K562 (cell line): Measurements from ENCODE around the gene COL6A1. TPM values are rescaled to one million over a fixed set of nuclear protein-coding genes. Genes with fewer than 3 reads are reported as not detected.

Source experiments
- ARID2 ChIP-seq: fragments of 450-650 bp; IDR thresholded peaks from 2 replicates; pipeline ENCODE4 v1.6.1; 2017; ENCODE audit warnings: antibody characterized with exemption, mild to moderate bottlenecking
- E2F1 ChIP-seq: sonication (generic); formaldehyde crosslinking; IDR thresholded peaks from 2 replicates; pipeline ENCODE4 v1.8.1; 2023; ENCODE audit warnings: mild to moderate bottlenecking, missing genetic modification reagents, moderate library complexity
- ELK1 ChIP-seq: sonication (generic); formaldehyde crosslinking; IDR thresholded peaks from 2 replicates; pipeline ENCODE4 v1.8.1; 2022; ENCODE audit warnings: missing genetic modification reagents
- EZH2 ChIP-seq: IDR thresholded peaks from 2 replicates; pipeline ENCODE4 v1.6.1; 2012; ENCODE audit warnings: low read depth, mild to moderate bottlenecking, inconsistent platforms, low read length, borderline replicate concordance
- HIVEP1 ChIP-seq: fragments of 250-450 bp; sonication (Bioruptor Pico); IDR thresholded peaks from 2 replicates; pipeline ENCODE4 v1.4.0; 2020; ENCODE audit warnings: mild to moderate bottlenecking
- JUN ChIP-seq, 2 experiments: sonication (generic) in 1 of 2; formaldehyde crosslinking in 1 of 2; IDR thresholded peaks; 2 replicates each; pipeline versions ENCODE4 v1.6.1 to v1.8.0; 2012 to 2022; ENCODE audit warnings: borderline replicate concordance in 2 of 2, mild to moderate bottlenecking in 2 of 2, improper control_type of control experiment in 1 of 2, low read depth in 1 of 2, low read length in 1 of 2, missing genetic modification reagents in 1 of 2
- NRF1 ChIP-seq, 2 experiments: fragments of 450-650 bp; IDR thresholded peaks in 1 of 2; conservative IDR thresholded peaks in 1 of 2; 2 replicates each; pipeline ENCODE4 v1.6.1; 2014; ENCODE audit warnings: mild to moderate bottlenecking in 2 of 2
- POLR2A ChIP-seq: fragments of 450-650 bp; conservative IDR thresholded peaks from 2 replicates; pipeline ENCODE4 v1.6.1; 2016
- RHOXF2B ChIP-seq: fragments of 250-450 bp; sonication (Bioruptor Pico); conservative IDR thresholded peaks from 2 replicates; pipeline ENCODE4 v1.5.1; 2021
- SRSF9 ChIP-seq: fragments of 200-400 bp; formaldehyde crosslinking; IDR thresholded peaks from 2 replicates; pipeline ENCODE4 v1.6.1; 2017; ENCODE audit warnings: low read depth, low read length, borderline replicate concordance
- USF2 ChIP-seq: sonication (generic); formaldehyde crosslinking; IDR thresholded peaks from 2 replicates; pipeline ENCODE4 v1.5.0; 2020; ENCODE audit warnings: missing genetic modification reagents
- ZEB2 ChIP-seq: fragments of 450-650 bp; IDR thresholded peaks from 2 replicates; pipeline ENCODE4 v1.6.1; 2016
- ZFP1 ChIP-seq: fragments of 450-650 bp; formaldehyde crosslinking; IDR thresholded peaks from 2 replicates; pipeline ENCODE4 v1.4.0; 2020; ENCODE audit warnings: mild to moderate bottlenecking, mixed read lengths
- ZNF445 ChIP-seq: fragments of 250-450 bp; sonication (Bioruptor Pico); IDR thresholded peaks from 2 replicates; pipeline ENCODE4 v1.4.0; 2020; ENCODE audit warnings: low read depth, mild to moderate bottlenecking, moderate library complexity
- polyA plus RNA-seq, 8 experiments: library from polyadenylated mRNA; depleted of rRNA in 4 of 8; stranded (reverse) in 5 of 8; unstranded in 3 of 8; fragments of >200 nt; fragmentation: Nextera tagmentation in 2 of 8; fragmentation: Illumina TruSeq in 1 of 8; extraction: Ambion mirVana in 2 of 8; extraction: Trizol in 1 of 8; gene quantifications; 2 replicates each; pipeline versions ENCODE4 v1.2.1 to v1.2.3, GENCODE V29; 2011 to 2014; ENCODE audit warnings: inconsistent platforms in 1 of 8, missing spikeins in 1 of 8
- total RNA-seq, 7 experiments: library from RNA; depleted of rRNA in 6 of 7; stranded (reverse); fragments of >200 nt in 6 of 7; fragmentation: Illumina TruSeq in 2 of 7; extraction: Trizol in 2 of 7; gene quantifications; 2 replicates each; pipeline versions ENCODE4 v1.2.1 to v1.2.3, GENCODE V29; 2011 to 2021; ENCODE audit warnings: low replicate concordance in 1 of 7
- TF ChIP-seq, protein P1 (sequence below): fragments of 250-450 bp; sonication (Bioruptor Pico); IDR thresholded peaks from 2 replicates; pipeline ENCODE4 v1.4.0; 2020; ENCODE audit warnings: mild to moderate bottlenecking
- TF ChIP-seq, protein P2 (sequence below): fragments of 450-650 bp; formaldehyde crosslinking; IDR thresholded peaks from 2 replicates; pipeline ENCODE4 v1.4.0; 2020; ENCODE audit warnings: mild to moderate bottlenecking, moderate library complexity
- TF ChIP-seq, protein P3 (sequence below): fragments of 250-450 bp; sonication (Bioruptor Pico); IDR thresholded peaks from 2 replicates; pipeline ENCODE4 v1.4.0; 2020; ENCODE audit warnings: mild to moderate bottlenecking, moderate library complexity
- TF ChIP-seq, protein P4 (sequence below): sonication (generic); formaldehyde crosslinking; IDR thresholded peaks from 2 replicates; pipeline ENCODE4 v1.9.0; 2022; ENCODE audit warnings: mild to moderate bottlenecking, missing genetic modification reagents

COL6A1 gene
- total and polyA plus RNA-seq, 9 of the 15 experiments (the other 6 are each of a cell fraction or from before 2014, with no cell fraction given) = 0.07 to 1.3 (median 0.14) TPM; not detected in 3

- no peak for TF ChIP-seq ELK1
- TF ChIP-seq ZNF445 (CRISPR knock-in tag) = no peak
- no peak for TF ChIP-seq HIVEP1 (CRISPR knock-in tag)
- no peak for TF ChIP-seq JUN (IDR thresholded peaks at IDR 0.05; ENCODE audit: borderline replicate concordance, low read depth, low read length)
- no peak for TF ChIP-seq JUN (CRISPR knock-in tag; IDR thresholded peaks at IDR 0.05; ENCODE audit: borderline replicate concordance)
- no peak for TF ChIP-seq ZFP1
- TF ChIP-seq, protein P1, sequence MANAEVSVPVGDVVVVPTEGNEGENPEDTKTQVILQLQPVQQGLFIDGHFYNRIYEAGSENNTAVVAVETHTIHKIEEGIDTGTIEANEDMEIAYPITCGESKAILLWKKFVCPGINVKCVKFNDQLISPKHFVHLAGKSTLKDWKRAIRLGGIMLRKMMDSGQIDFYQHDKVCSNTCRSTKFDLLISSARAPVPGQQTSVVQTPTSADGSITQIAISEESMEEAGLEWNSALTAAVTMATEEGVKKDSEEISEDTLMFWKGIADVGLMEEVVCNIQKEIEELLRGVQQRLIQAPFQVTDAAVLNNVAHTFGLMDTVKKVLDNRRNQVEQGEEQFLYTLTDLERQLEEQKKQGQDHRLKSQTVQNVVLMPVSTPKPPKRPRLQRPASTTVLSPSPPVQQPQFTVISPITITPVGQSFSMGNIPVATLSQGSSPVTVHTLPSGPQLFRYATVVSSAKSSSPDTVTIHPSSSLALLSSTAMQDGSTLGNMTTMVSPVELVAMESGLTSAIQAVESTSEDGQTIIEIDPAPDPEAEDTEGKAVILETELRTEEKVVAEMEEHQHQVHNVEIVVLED (CRISPR knock-in tag) = no peak
- TF ChIP-seq, protein P2, sequence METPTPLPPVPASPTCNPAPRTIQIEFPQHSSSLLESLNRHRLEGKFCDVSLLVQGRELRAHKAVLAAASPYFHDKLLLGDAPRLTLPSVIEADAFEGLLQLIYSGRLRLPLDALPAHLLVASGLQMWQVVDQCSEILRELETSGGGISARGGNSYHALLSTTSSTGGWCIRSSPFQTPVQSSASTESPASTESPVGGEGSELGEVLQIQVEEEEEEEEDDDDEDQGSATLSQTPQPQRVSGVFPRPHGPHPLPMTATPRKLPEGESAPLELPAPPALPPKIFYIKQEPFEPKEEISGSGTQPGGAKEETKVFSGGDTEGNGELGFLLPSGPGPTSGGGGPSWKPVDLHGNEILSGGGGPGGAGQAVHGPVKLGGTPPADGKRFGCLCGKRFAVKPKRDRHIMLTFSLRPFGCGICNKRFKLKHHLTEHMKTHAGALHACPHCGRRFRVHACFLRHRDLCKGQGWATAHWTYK = no peak
- TF ChIP-seq ARID2 = no peak
- TF ChIP-seq E2F1 (CRISPR knock-in tag) = no peak
- TF ChIP-seq NRF1 (conservative IDR thresholded peaks at IDR 0.05 in 1 of 2, IDR thresholded peaks at IDR 0.05 in 1 of 2) = peak in 1 of 2 experiments; percentile 31; a peak in 1 of 4 replicates
- TF ChIP-seq, protein P3, sequence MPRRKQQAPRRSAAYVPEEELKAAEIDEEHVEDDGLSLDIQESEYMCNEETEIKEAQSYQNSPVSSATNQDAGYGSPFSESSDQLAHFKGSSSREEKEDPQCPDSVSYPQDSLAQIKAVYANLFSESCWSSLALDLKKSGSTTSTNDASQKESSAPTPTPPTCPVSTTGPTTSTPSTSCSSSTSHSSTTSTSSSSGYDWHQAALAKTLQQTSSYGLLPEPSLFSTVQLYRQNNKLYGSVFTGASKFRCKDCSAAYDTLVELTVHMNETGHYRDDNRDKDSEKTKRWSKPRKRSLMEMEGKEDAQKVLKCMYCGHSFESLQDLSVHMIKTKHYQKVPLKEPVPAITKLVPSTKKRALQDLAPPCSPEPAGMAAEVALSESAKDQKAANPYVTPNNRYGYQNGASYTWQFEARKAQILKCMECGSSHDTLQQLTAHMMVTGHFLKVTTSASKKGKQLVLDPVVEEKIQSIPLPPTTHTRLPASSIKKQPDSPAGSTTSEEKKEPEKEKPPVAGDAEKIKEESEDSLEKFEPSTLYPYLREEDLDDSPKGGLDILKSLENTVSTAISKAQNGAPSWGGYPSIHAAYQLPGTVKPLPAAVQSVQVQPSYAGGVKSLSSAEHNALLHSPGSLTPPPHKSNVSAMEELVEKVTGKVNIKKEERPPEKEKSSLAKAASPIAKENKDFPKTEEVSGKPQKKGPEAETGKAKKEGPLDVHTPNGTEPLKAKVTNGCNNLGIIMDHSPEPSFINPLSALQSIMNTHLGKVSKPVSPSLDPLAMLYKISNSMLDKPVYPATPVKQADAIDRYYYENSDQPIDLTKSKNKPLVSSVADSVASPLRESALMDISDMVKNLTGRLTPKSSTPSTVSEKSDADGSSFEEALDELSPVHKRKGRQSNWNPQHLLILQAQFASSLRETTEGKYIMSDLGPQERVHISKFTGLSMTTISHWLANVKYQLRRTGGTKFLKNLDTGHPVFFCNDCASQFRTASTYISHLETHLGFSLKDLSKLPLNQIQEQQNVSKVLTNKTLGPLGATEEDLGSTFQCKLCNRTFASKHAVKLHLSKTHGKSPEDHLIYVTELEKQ (CRISPR knock-in tag) = no peak
- TF ChIP-seq SRSF9 = no peak
- TF ChIP-seq RHOXF2B (CRISPR knock-in tag) = no peak
- TF ChIP-seq, protein P4, sequence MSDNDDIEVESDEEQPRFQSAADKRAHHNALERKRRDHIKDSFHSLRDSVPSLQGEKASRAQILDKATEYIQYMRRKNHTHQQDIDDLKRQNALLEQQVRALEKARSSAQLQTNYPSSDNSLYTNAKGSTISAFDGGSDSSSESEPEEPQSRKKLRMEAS (CRISPR knock-in tag) = peak; percentile 20; the same call in 1 of the 2 replicates
- TF ChIP-seq POLR2A = no peak
- peak; percentile 43; the same call in 1 of the 2 replicates for TF ChIP-seq ZEB2
- peak; percentile 41; the same call in 1 of the 2 replicates for TF ChIP-seq USF2 (CRISPR knock-in tag)
- TF ChIP-seq EZH2 = 0 out of 2 replicates have a peak, but pooled peaks have one; percentile 34
These were observed 32.9 kb upstream of the COL6A1 start (continued) for GRCh38 chr21:45948576-45949141.
